H1 (cell line): ENCODE measurements around the gene SGK2. TPM values are rescaled to one million over a fixed set of nuclear protein-coding genes. Genes with fewer than 3 reads are reported as not detected.

Experiments used
- CTCF ChIA-PET: fragments of 300-600 bp; sonication (Branson Sonifier 250); formaldehyde crosslinking; loops from one replicate; lab custom pipeline; 2021; ENCODE audit not compliant: partially characterized antibody; lab: Charles Lee
- POLR2A ChIA-PET: fragments of 300-600 bp; sonication (Branson Sonifier 250); formaldehyde crosslinking; loops from one replicate; lab custom pipeline; 2021; ENCODE audit warnings: inconsistent platforms; ENCODE audit not compliant: partially characterized antibody; lab: Charles Lee
- DNase-seq, 2 experiments: peaks; one replicate each; pipeline versions ENCODE4 v3.0.0 to v3.0.0-alpha.2; 2010 to 2022; ENCODE audit warnings: low spot score in 2 of 2, low read depth in 1 of 2, mixed read lengths in 1 of 2
- FAIRE-seq: peaks from 2 replicates; lab custom pipeline; 2011; peaks lifted over from hg19 to GRCh38; lab: Jason Lieb, UNC
- H2AFZ ChIP-seq: 2 replicates; pipeline ENCODE4 v1.8.1; 2012; ENCODE audit warnings: low read length, inconsistent platforms
- H2AK5ac ChIP-seq: 2 replicates; pipeline ENCODE4 v1.6.1; 2013; ENCODE audit warnings: low read depth, low read length
- H2BK120ac ChIP-seq: replicated peaks from 2 replicates; pipeline ENCODE3; 2013; ENCODE audit warnings: low read depth, low read length, inconsistent platforms
- H2BK12ac ChIP-seq: 2 replicates; pipeline ENCODE4 v1.6.1; 2013; ENCODE audit warnings: low read depth, low read length
- H2BK15ac ChIP-seq: 2 replicates; pipeline ENCODE4 v1.6.1; 2013; ENCODE audit warnings: low read length
- H2BK20ac ChIP-seq: 2 replicates; pipeline ENCODE4 v1.6.1; 2013; ENCODE audit warnings: low read length
- H2BK5ac ChIP-seq: 2 replicates; pipeline ENCODE4 v1.6.1; 2013; ENCODE audit warnings: low read depth, low read length
- H3K14ac ChIP-seq: 2 replicates; pipeline ENCODE4 v1.6.1; 2013; ENCODE audit warnings: inconsistent platforms; ENCODE audit not compliant: insufficient read length
- H3K18ac ChIP-seq: 2 replicates; pipeline ENCODE4 v1.6.1; 2013; ENCODE audit warnings: low read length; ENCODE audit errors: extremely low read depth
- H3K23ac ChIP-seq: 2 replicates; pipeline ENCODE4 v1.6.1; 2013; ENCODE audit warnings: inconsistent platforms; ENCODE audit not compliant: insufficient read length
- H3K23me2 ChIP-seq: 2 replicates; pipeline ENCODE4 v1.6.1; 2013; ENCODE audit warnings: low read depth, low read length
- H3K27ac ChIP-seq: 2 replicates; pipeline ENCODE4 v1.6.1; 2011; ENCODE audit warnings: low read depth, low read length, inconsistent platforms
- H3K27me3 ChIP-seq, 4 experiments: replicated peaks in 1 of 4; 1 replicate in 1 of 4; 2 replicates in 3 of 4; pipeline versions ENCODE4 v1.6.1 to v1.8.1; 2011 to 2013; ENCODE audit warnings: low read length in 3 of 4, mild to moderate bottlenecking in 3 of 4, inconsistent platforms in 2 of 4, mixed read lengths in 2 of 4, moderate library complexity in 1 of 4; ENCODE audit not compliant: control insufficient read depth in 3 of 4, insufficient read depth in 3 of 4; ENCODE audit errors: extremely low read depth in 1 of 4
- H3K36me3 ChIP-seq, 4 experiments: 2 replicates each; pipeline versions ENCODE4 v1.6.1 to v1.8.1; 2011 to 2013; ENCODE audit warnings: mild to moderate bottlenecking in 4 of 4, low read length in 3 of 4, moderate library complexity in 2 of 4, control low read depth in 1 of 4, inconsistent platforms in 1 of 4; ENCODE audit not compliant: insufficient read depth in 4 of 4, control insufficient read depth in 2 of 4
- H3K4ac ChIP-seq: replicated peaks from 2 replicates; pipeline ENCODE3; 2013; ENCODE audit warnings: low read length, low read depth, mixed read lengths, inconsistent platforms; ENCODE audit not compliant: insufficient read length
- H3K4me1 ChIP-seq, 4 experiments: replicated peaks in 1 of 4; 1 replicate in 1 of 4; 2 replicates in 3 of 4; pipeline versions ENCODE4 v1.6.1 to v1.8.1; 2011 to 2013; ENCODE audit warnings: low read length in 3 of 4, inconsistent platforms in 2 of 4, mixed read lengths in 1 of 4; ENCODE audit not compliant: insufficient read depth in 4 of 4, control insufficient read depth in 3 of 4
- H3K4me2 ChIP-seq, 2 experiments: 2 replicates each; pipeline versions ENCODE4 v1.6.1 to v1.8.1; 2011 to 2013; ENCODE audit warnings: low read depth in 2 of 2, low read length in 2 of 2, control low read depth in 1 of 2, inconsistent platforms in 1 of 2, mild to moderate bottlenecking in 1 of 2; ENCODE audit not compliant: insufficient read depth in 1 of 2
- H3K4me3 ChIP-seq, 4 experiments: fragments of 200-600, 300-600 bp in 1 of 4; sonication (generic), shearing (Covaris generic), sonication (Bioruptor Twin) in 1 of 4; 2 replicates each; pipeline versions ENCODE4 v1.5.1 to v1.8.1; 2011 to 2016; ENCODE audit warnings: low read length in 4 of 4, low read depth in 3 of 4, control low read depth in 2 of 4, inconsistent platforms in 2 of 4, mild to moderate bottlenecking in 2 of 4, mixed read lengths in 1 of 4, moderate library complexity in 1 of 4; ENCODE audit not compliant: insufficient read depth in 2 of 4; ENCODE audit errors: extremely low read depth in 1 of 4
- H3K56ac ChIP-seq: replicated peaks from 2 replicates; pipeline ENCODE3; 2013; ENCODE audit warnings: low read depth, mild to moderate bottlenecking, mixed read lengths, low read length, inconsistent platforms; ENCODE audit not compliant: insufficient read length
- H3K79me1 ChIP-seq: 2 replicates; pipeline ENCODE4 v1.6.1; 2013; ENCODE audit warnings: low read depth, low read length, control low read depth
- H3K79me2 ChIP-seq, 2 experiments: 2 replicates each; pipeline versions ENCODE4 v1.6.1 to v1.8.1; 2012 to 2013; ENCODE audit warnings: low read length in 2 of 2, mild to moderate bottlenecking in 2 of 2, inconsistent platforms in 1 of 2; ENCODE audit not compliant: insufficient read depth in 2 of 2, control insufficient read depth in 1 of 2
- H3K9ac ChIP-seq, 4 experiments: replicated peaks in 1 of 4; 1 replicate in 1 of 4; 2 replicates in 3 of 4; pipeline versions ENCODE4 v1.6.1 to v1.8.1; 2011 to 2013; ENCODE audit warnings: low read depth in 3 of 4, low read length in 3 of 4, control low read depth in 2 of 4, mild to moderate bottlenecking in 2 of 4, moderate library complexity in 2 of 4, inconsistent platforms in 1 of 4; ENCODE audit errors: extremely low read depth in 1 of 4
- H3K9me3 ChIP-seq, 2 experiments: 2 replicates each; pipeline versions ENCODE4 v1.6.1 to v1.8.1; 2012 to 2013; ENCODE audit warnings: mild to moderate bottlenecking in 2 of 2, moderate library complexity in 2 of 2, control low read depth in 1 of 2, inconsistent platforms in 1 of 2, low read depth in 1 of 2, low read length in 1 of 2, mixed read lengths in 1 of 2; ENCODE audit not compliant: insufficient read depth in 2 of 2
- H4K20me1 ChIP-seq, 2 experiments: replicated peaks in 1 of 2; 2 replicates each; pipeline versions ENCODE3 to v1.8.1; 2011 to 2013; ENCODE audit warnings: inconsistent platforms in 2 of 2, low read length in 2 of 2, mild to moderate bottlenecking in 1 of 2; ENCODE audit not compliant: insufficient read depth in 2 of 2, control insufficient read depth in 1 of 2
- H4K5ac ChIP-seq: 2 replicates; pipeline ENCODE4 v1.6.1; 2013; ENCODE audit warnings: low read length, low read depth, mixed read lengths, inconsistent platforms; ENCODE audit not compliant: insufficient read length
- H4K8ac ChIP-seq: 2 replicates; pipeline ENCODE4 v1.8.0; 2013; ENCODE audit warnings: mild to moderate bottlenecking, moderate library complexity, low read length, inconsistent platforms; ENCODE audit not compliant: insufficient read depth; ENCODE audit errors: extremely low read depth
- H4K91ac ChIP-seq: replicated peaks from 2 replicates; pipeline ENCODE3; 2013; ENCODE audit warnings: low read length, mixed read lengths, inconsistent platforms; ENCODE audit not compliant: insufficient read length
- KDM1A ChIP-seq: fragments of 200-600, 300-600 bp; sonication (generic); IDR thresholded peaks from 2 replicates; pipeline ENCODE4 v1.7.1; 2016; ENCODE audit warnings: mild to moderate bottlenecking, low read length, borderline replicate concordance
- WGBS, 2 experiments: shearing (Covaris generic) in 1 of 2; methylation state at CpG; one replicate each; pipeline versions ENCODE4 v1.1.6 to v1.1.7; 2013 to 2015; ENCODE audit warnings: low lambda C conversion rate in 2 of 2, mixed read lengths in 2 of 2, inconsistent platforms in 1 of 2, low coverage in 1 of 2, missing lambda C conversion rate in 1 of 2; ENCODE audit not compliant: insufficient replicate concordance in 2 of 2, insufficient coverage in 1 of 2, insufficient read length in 1 of 2; ENCODE audit errors: extremely low coverage in 1 of 2, missing lambda C conversion rate in 1 of 2; 5-methylcytosine and 5-hydroxymethylcytosine counted together
- polyA plus RNA-seq, 7 experiments: library from polyadenylated mRNA; depleted of rRNA in 3 of 7; stranded (reverse) in 5 of 7; unstranded in 2 of 7; fragments of >200 nt in 5 of 7; fragments of 200-250 nt in 2 of 7; gene quantifications; 1 replicate in 5 of 7; 2 replicates in 1 of 7; 4 replicates in 1 of 7; pipeline versions ENCODE4 v1.2.1 to v1.2.3, GENCODE V29; 2011 to 2013; ENCODE audit warnings: missing spikeins in 2 of 7, mixed read lengths in 2 of 7
- total RNA-seq: library from RNA; stranded (reverse); fragmentation: NEBNext Ultra II Directional; extraction: Animal tissue kit (Norgen Biotek cat#: 25700); gene quantifications from 2 replicates; pipeline ENCODE4 v1.2.1, GENCODE V29; 2021

The SGK2 gene
- total and polyA plus RNA-seq, 2 of the 8 experiments (the other 6 are each of a cell fraction or from before 2014, with no cell fraction given): 0.21 TPM; not detected in 1

DNA sequence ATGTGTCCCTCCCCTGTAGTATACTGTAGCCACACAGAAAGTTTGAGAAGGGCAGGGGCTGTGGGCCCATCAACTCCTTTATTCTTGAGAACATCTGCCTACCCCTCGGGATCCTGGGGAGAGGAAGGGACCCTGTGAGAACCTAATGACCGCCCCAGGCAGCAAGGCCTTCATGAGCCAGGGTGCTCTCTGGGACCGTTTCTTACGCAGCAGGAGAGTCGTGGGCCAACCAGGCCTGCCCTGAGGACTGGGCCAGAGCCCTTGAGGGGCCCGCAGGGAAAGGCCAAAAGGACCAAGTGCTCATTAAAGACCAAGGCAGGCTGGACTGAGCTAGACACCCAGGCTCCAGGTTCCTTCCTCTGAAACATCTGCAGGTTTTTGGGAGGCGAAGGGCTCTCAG lies 5.2 kb downstream of the SGK2 start:
- FAIRE-seq (no peak), DNase-seq (no peak)
- POLR2A ChIA-PET: no interaction called here

More for the DNA sequence above, 5.2 kb downstream of the SGK2 start:
- H3K4me1 ChIP-seq: no peaks in the 10 kb centered on the region; a peak in 1 of 7 replicates
- no peak overlapping the region for H2AK5ac ChIP-seq
- H2BK120ac ChIP-seq: no peak overlapping the region
- no peak overlapping the region for H2BK20ac ChIP-seq
- no peaks in the 10 kb centered on the region for H3K79me1 ChIP-seq
- H4K8ac ChIP-seq: no peak overlapping the region
- no peak overlapping the region for H3K9ac ChIP-seq
- CTCF ChIA-PET: interaction anchor here (1.2 kb wide), 1 partner anchor 26 kb away, joined by 4 read pairs; no protein-coding TSS in a partner anchor
- no peak overlapping the region for H3K4me3 ChIP-seq
- H3K14ac ChIP-seq: no peak overlapping the region
- no peak overlapping the region for H3K23ac ChIP-seq
- H3K4me2 ChIP-seq: no peak overlapping the region
- H3K23me2 ChIP-seq: peaks cover 5% of the 10 kb centered on the region
- H3K27me3 ChIP-seq: no peaks in the 10 kb centered on the region
- no peak overlapping the region for H2AFZ ChIP-seq
- H4K5ac ChIP-seq: no peak overlapping the region
- H4K91ac ChIP-seq: no peak overlapping the region
- H3K4ac ChIP-seq: no peak overlapping the region
- H3K36me3 ChIP-seq: no peaks in the 10 kb centered on the region
- no peaks in the 10 kb centered on the region for H3K79me2 ChIP-seq
- TF ChIP-seq KDM1A: no peak
- TF ChIP-seq, all 59 proteins: peak for 0
- Histone ChIP-seq H2BK12ac (no peak overlapping the region), H3K56ac (no peak overlapping the region), H2BK5ac (no peak overlapping the region), H4K20me1 (no peaks in the 10 kb centered on the region), H2BK15ac (no peak overlapping the region), H3K27ac (no peak overlapping the region), H3K9me3 (no peaks in the 10 kb centered on the region), H3K18ac (no peak overlapping the region)
- 97% methylated on average over 7 of the region's 7 CpGs; no CpG with 5 or more reads in 1 of the 2 experiments for WGBS, 2 experiments
